ENCODE data around the gene ST3GAL2.
"Not testable (repeated sequence)": the region's sequence is repeated elsewhere in the genome, so short reads cannot be mapped to it uniquely, and the experiment has no call there.

Gene ST3GAL2

DNA sequence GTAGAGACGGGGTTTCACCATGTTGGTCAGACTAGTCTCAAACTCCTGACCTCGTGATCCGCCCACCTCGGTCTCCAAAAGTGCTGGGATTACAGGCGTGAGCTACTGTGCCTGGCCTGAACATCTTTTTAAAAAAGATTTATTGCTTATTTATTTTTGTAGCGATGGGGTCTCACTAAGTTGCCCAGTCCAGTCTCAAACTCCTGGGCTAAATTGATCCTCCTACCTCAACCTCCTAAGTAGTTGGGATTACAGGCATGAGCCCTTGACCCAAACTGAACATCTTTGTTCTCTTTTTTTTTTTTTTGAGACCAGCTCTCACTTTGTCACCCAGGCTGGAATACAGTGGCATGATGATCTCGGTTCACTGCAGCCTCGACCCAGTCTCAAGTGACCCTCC lies 64.7 kb downstream of the ST3GAL2 start:
- Histone ChIP-seq H3K4me2 (ENCODE audit: low read length) (no peak overlapping the region), H3K9me3 (replicated peaks; ENCODE audit: low read length) (no peaks in the 10 kb centered on the region), H3K27me3 (ENCODE audit: control insufficient read depth, insufficient read depth, low read length) (no peaks in the 10 kb centered on the region), H3K4me3 (ENCODE audit: low read length) (no peak overlapping the region), H3K4me1 (ENCODE audit: control insufficient read depth, insufficient read depth, low read length) (no peaks in the 10 kb centered on the region), H3K36me3 (ENCODE audit: insufficient read depth, low read length) (peaks cover 63% of the 10 kb centered on the region), H3K9ac (ENCODE audit: low read depth, low read length) (no peak overlapping the region)

GRCh38 chr16:70372921-70373728 lies 65.8 kb downstream of the ST3GAL2 start:
- no peaks in the 10 kb centered on the region for H3K27me3 ChIP-seq (ENCODE audit: control insufficient read depth, insufficient read depth, low read length)
- no peak overlapping the region for H3K4me2 ChIP-seq (ENCODE audit: low read length)
- H3K9me3 ChIP-seq (replicated peaks; ENCODE audit: low read length), result no peaks in the 10 kb centered on the region
- no peak overlapping the region for H3K4me3 ChIP-seq (ENCODE audit: low read length)
- no peaks in the 10 kb centered on the region for H3K4me1 ChIP-seq (ENCODE audit: control insufficient read depth, insufficient read depth, low read length)
- peaks cover 60% of the 10 kb centered on the region for H3K36me3 ChIP-seq (ENCODE audit: insufficient read depth, low read length)
- H3K9ac ChIP-seq (ENCODE audit: low read depth, low read length), result no peak overlapping the region

GRCh38 chr16:70370924-70371323 lies 68.0 kb downstream of the ST3GAL2 start:
- Histone ChIP-seq H3K36me3 (ENCODE audit: insufficient read depth, low read length) (peaks cover 60% of the 10 kb centered on the region), H3K9ac (ENCODE audit: low read depth, low read length) (no peak overlapping the region), H3K4me2 (ENCODE audit: low read length) (no peak overlapping the region), H3K27me3 (ENCODE audit: control insufficient read depth, insufficient read depth, low read length) (no peaks in the 10 kb centered on the region), H3K4me3 (ENCODE audit: low read length) (no peak overlapping the region), H3K4me1 (ENCODE audit: control insufficient read depth, insufficient read depth, low read length) (no peaks in the 10 kb centered on the region), H3K9me3 (replicated peaks; ENCODE audit: low read length) (no peaks in the 10 kb centered on the region)

DNA sequence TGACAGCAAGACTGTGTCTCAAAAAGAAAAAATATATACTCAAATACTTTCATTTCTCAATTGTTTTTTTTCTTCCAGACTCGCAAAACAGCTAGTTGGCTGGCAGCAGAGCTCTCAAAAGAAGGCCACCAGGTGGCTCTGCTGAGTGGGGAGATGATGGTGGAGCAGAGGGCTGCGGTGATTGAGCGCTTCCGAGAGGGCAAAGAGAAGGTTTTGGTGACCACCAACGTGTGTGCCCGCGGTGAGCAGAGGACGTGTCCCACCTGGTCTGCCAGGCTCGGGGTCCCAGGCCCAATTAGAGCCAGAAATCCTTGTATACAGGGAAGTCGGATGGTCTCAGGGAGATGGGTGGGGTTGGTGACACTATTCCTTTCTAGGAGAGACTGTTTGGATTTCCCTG lies 68.8 kb downstream of the ST3GAL2 start:
- H3K4me3 ChIP-seq (ENCODE audit: low read length); H3K4me1 ChIP-seq (ENCODE audit: control insufficient read depth, insufficient read depth, low read length); H3K27me3 ChIP-seq (ENCODE audit: control insufficient read depth, insufficient read depth, low read length); H3K4me2 ChIP-seq (ENCODE audit: low read length); H3K9me3 ChIP-seq (replicated peaks; ENCODE audit: low read length); H3K9ac ChIP-seq (ENCODE audit: low read depth, low read length): not testable (repeated sequence)
- peaks cover 62% of the 10 kb centered on the region for H3K36me3 ChIP-seq (ENCODE audit: insufficient read depth, low read length)

GRCh38 chr16:70364399-70364798 lies 74.5 kb downstream of the ST3GAL2 start:
- H3K9me3 ChIP-seq (replicated peaks; ENCODE audit: low read length), result no peaks in the 10 kb centered on the region
- H3K4me2 ChIP-seq (ENCODE audit: low read length), result no peak overlapping the region
- H3K9ac ChIP-seq (ENCODE audit: low read depth, low read length), result no peak overlapping the region
- H3K36me3 ChIP-seq (ENCODE audit: insufficient read depth, low read length), result peaks cover 57% of the 10 kb centered on the region
- H3K27me3 ChIP-seq (ENCODE audit: control insufficient read depth, insufficient read depth, low read length), result no peaks in the 10 kb centered on the region
- no peak overlapping the region for H3K4me3 ChIP-seq (ENCODE audit: low read length)
- no peaks in the 10 kb centered on the region for H3K4me1 ChIP-seq (ENCODE audit: control insufficient read depth, insufficient read depth, low read length)

DNA sequence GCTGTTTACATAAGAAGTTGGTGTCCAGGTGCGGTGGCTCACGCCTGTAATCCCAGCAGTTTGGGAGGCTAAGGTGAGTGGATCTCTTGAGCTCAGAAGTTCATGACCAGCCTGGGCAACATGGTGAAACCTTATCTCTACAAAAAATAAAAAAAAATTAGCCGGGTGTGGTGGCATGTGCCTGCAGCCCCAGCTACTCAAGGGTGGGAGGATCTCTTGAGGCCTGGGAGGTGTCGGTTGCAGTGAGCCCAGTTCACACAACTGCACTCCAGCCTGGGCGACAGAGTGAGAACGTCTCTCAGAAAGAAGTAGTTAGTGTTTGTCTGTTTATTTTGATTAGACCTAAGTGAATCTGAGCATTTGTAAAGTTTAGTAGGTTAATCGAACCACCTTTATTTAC lies 79.3 kb downstream of the ST3GAL2 start:
- no peaks in the 10 kb centered on the region for H3K9me3 ChIP-seq (replicated peaks; ENCODE audit: low read length)
- peaks cover 61% of the 10 kb centered on the region for H3K36me3 ChIP-seq (ENCODE audit: insufficient read depth, low read length)
- H3K27me3 ChIP-seq (ENCODE audit: control insufficient read depth, insufficient read depth, low read length), result no peaks in the 10 kb centered on the region
- no peak overlapping the region for H3K4me2 ChIP-seq (ENCODE audit: low read length)
- no peaks in the 10 kb centered on the region for H3K4me1 ChIP-seq (ENCODE audit: control insufficient read depth, insufficient read depth, low read length)
- no peak overlapping the region for H3K4me3 ChIP-seq (ENCODE audit: low read length)
- H3K9ac ChIP-seq (ENCODE audit: low read depth, low read length), result no peak overlapping the region

GRCh38 chr16:70349783-70350182 lies 89.1 kb downstream of the ST3GAL2 start:
- H3K36me3 ChIP-seq (ENCODE audit: insufficient read depth, low read length), result peaks cover 22% of the 10 kb centered on the region
- peaks cover 12% of the 10 kb centered on the region for H3K4me1 ChIP-seq (ENCODE audit: control insufficient read depth, insufficient read depth, low read length)
- no peak overlapping the region for H3K4me2 ChIP-seq (ENCODE audit: low read length)
- no peak overlapping the region for H3K4me3 ChIP-seq (ENCODE audit: low read length)
- no peak overlapping the region for H3K9ac ChIP-seq (ENCODE audit: low read depth, low read length)
- H3K27me3 ChIP-seq (ENCODE audit: control insufficient read depth, insufficient read depth, low read length), result no peaks in the 10 kb centered on the region
- H3K9me3 ChIP-seq (replicated peaks; ENCODE audit: low read length), result no peaks in the 10 kb centered on the region

GRCh38 chr16:70348991-70349390 lies 89.9 kb downstream of the ST3GAL2 start:
- Histone ChIP-seq H3K27me3 (ENCODE audit: control insufficient read depth, insufficient read depth, low read length) (no peaks in the 10 kb centered on the region), H3K4me3 (ENCODE audit: low read length) (no peak overlapping the region), H3K4me1 (ENCODE audit: control insufficient read depth, insufficient read depth, low read length) (peaks cover 12% of the 10 kb centered on the region), H3K9me3 (replicated peaks; ENCODE audit: low read length) (no peaks in the 10 kb centered on the region), H3K36me3 (ENCODE audit: insufficient read depth, low read length) (peaks cover 19% of the 10 kb centered on the region), H3K9ac (ENCODE audit: low read depth, low read length) (no peak overlapping the region), H3K4me2 (ENCODE audit: low read length) (no peak overlapping the region)

DNA sequence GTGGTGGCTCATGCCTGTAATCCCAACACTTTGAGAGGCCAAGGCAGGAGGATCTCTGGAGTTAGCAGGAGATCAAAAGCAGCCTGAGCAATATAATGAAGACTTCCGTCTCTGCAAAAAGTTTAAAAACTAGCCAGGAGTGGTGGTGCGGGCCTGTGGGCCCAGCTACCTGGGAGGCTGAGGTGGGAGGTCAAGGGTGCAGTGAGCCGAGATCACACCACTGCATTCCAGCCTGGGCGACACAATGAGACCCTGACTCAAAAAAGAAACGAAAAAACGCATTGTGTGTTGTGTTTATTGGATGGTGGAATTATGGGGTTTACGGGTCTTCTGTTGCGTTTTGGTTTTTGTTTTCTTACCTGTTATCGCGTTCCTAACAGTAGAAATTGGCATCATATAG lies 93.1 kb downstream of the ST3GAL2 start:
- peaks cover 12% of the 10 kb centered on the region for H3K4me1 ChIP-seq (ENCODE audit: control insufficient read depth, insufficient read depth, low read length)
- H3K4me2 ChIP-seq (ENCODE audit: low read length), result peak overlapping the region; percentile 90
- no peaks in the 10 kb centered on the region for H3K27me3 ChIP-seq (ENCODE audit: control insufficient read depth, insufficient read depth, low read length)
- H3K36me3 ChIP-seq (ENCODE audit: insufficient read depth, low read length), result peaks cover 13% of the 10 kb centered on the region
- H3K9ac ChIP-seq (ENCODE audit: low read depth, low read length), result peak overlapping the region; percentile 93
- no peaks in the 10 kb centered on the region for H3K9me3 ChIP-seq (replicated peaks; ENCODE audit: low read length)
- H3K4me3 ChIP-seq (ENCODE audit: low read length), result peak overlapping the region; percentile 89

DNA sequence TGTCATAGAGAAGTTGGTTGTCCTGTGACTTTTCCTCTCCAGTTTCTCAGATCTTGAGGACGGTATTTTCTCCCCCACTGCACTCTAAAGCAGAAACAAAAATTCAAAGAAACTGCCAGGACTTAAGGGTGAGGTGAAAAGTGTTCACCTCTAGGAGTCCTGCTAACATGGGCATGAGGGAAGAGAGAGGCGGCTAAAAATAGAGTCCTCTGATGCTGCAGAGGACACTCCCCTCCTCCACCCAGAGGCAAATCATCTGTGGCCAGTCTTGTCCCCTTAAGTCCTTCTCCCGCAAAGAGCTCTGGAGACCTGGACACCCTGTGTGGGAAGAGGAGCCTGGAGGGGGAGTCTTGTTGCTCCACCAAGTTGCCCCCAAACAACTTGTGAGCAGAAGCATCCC lies 96.9 kb downstream of the ST3GAL2 start:
- Histone ChIP-seq H3K9ac (ENCODE audit: low read depth, low read length) (no peak overlapping the region), H3K4me3 (ENCODE audit: low read length) (no peak overlapping the region), H3K4me1 (ENCODE audit: control insufficient read depth, insufficient read depth, low read length) (peaks cover 6% of the 10 kb centered on the region), H3K9me3 (replicated peaks; ENCODE audit: low read length) (no peaks in the 10 kb centered on the region), H3K4me2 (ENCODE audit: low read length) (no peak overlapping the region), H3K36me3 (ENCODE audit: insufficient read depth, low read length) (peaks cover 2% of the 10 kb centered on the region), H3K27me3 (ENCODE audit: control insufficient read depth, insufficient read depth, low read length) (no peaks in the 10 kb centered on the region)

DNA sequence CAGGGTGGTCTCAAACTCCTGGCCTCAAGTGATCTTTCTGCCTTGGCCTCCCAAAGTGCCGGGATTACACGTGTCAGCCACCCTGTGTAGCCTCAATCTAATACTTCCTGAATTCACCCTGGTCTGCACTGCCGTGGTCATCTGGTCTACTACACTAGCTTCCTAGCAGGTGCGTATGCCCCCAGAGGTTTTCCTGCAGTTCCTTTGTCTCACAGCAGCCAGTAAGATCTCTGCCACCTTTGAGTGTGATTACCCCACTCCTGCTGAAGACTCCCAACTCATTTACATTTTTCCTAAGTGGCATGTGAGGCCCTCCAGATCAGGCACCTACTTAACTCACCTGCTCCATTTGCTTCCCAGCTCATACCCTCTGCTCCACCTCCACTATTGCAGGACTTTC lies 97.3 kb downstream of the ST3GAL2 start:
- peaks cover 2% of the 10 kb centered on the region for H3K36me3 ChIP-seq (ENCODE audit: insufficient read depth, low read length)
- H3K4me2 ChIP-seq (ENCODE audit: low read length), result no peak overlapping the region
- H3K4me1 ChIP-seq (ENCODE audit: control insufficient read depth, insufficient read depth, low read length), result peaks cover 6% of the 10 kb centered on the region
- no peak overlapping the region for H3K9ac ChIP-seq (ENCODE audit: low read depth, low read length)
- H3K9me3 ChIP-seq (replicated peaks; ENCODE audit: low read length), result no peaks in the 10 kb centered on the region
- H3K27me3 ChIP-seq (ENCODE audit: control insufficient read depth, insufficient read depth, low read length), result no peaks in the 10 kb centered on the region
- H3K4me3 ChIP-seq (ENCODE audit: low read length), result no peak overlapping the region

DNA sequence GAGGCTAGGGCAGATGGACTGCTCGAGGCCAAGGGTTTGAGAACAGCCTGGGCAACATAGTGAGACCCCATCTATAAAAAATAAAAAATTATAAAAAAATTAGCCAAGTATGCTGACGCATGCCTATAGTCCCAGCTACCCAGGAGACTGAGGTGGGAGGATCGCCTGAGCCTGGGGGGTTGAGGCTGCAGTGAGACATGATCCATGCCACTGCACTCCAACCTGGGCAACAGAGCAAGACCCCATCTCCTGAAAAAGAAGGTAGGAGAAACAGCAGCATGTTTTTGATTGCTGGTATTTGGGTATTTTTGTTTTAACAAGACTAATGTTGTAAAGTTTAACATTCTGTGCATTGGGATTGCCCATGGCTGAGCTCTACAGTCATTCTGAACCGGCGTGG lies 101.1 kb downstream of the ST3GAL2 start:
- Histone ChIP-seq H3K9me3 (replicated peaks; ENCODE audit: low read length) (no peaks in the 10 kb centered on the region), H3K9ac (ENCODE audit: low read depth, low read length) (no peak overlapping the region), H3K4me2 (ENCODE audit: low read length) (no peak overlapping the region), H3K27me3 (ENCODE audit: control insufficient read depth, insufficient read depth, low read length) (no peaks in the 10 kb centered on the region), H3K36me3 (ENCODE audit: insufficient read depth, low read length) (peaks cover 27% of the 10 kb centered on the region), H3K4me3 (ENCODE audit: low read length) (no peak overlapping the region), H3K4me1 (ENCODE audit: control insufficient read depth, insufficient read depth, low read length) (no peaks in the 10 kb centered on the region)
